Measurements from ENCODE around the gene RTTN. TPM values are rescaled to one million over a fixed set of nuclear protein-coding genes. Genes with fewer than 3 reads are reported as not detected.

RTTN gene
- total RNA-seq, 1 donor from 2014 or later: 21.0 TPM

GRCh38 chr18:70024829-70025228 lies 180.7 kb downstream of the RTTN start:
- Mint-ChIP-seq H3K36me3 (ENCODE audit: unreplicated experiment) (no peaks in the 10 kb centered on the region), H3K9me3 (ENCODE audit: unreplicated experiment) (no peaks in the 10 kb centered on the region), H3K27me3 (ENCODE audit: unreplicated experiment) (no peaks in the 10 kb centered on the region), H3K4me3 (ENCODE audit: unreplicated experiment) (no peak overlapping the region), H3K27ac (ENCODE audit: unreplicated experiment) (no peak overlapping the region), H3K4me1 (ENCODE audit: low read depth, unreplicated experiment) (no peaks in the 10 kb centered on the region)
- no peak for DNase-seq
- no peak for TF ChIP-seq CTCF (IDR thresholded peaks at IDR 0.05; ENCODE audit: partially characterized antibody, unreplicated experiment)

DNA sequence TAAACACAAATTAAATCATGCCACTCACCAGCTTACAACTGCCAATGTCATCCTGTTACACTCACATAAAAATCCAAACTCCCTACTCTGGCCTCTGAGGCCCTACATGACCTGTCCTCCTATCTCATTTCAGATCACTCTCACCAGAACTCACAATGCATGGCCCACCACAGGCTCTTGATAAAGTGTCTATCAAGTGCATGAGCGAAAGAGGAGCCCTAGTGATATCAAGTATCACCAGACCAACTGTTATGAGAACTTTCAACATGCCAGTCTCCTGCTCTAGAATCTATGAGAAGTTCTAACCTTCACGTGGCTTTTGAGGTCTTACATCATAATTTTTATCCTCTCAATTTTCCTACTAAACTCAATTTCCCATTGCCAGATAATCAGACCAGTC lies 181.4 kb downstream of the RTTN start:
- no peak overlapping the region for H3K27ac Mint-ChIP-seq (ENCODE audit: unreplicated experiment)
- no peaks in the 10 kb centered on the region for H3K4me1 Mint-ChIP-seq (ENCODE audit: low read depth, unreplicated experiment)
- H3K36me3 Mint-ChIP-seq (ENCODE audit: unreplicated experiment): no peaks in the 10 kb centered on the region
- TF ChIP-seq CTCF (IDR thresholded peaks at IDR 0.05; ENCODE audit: partially characterized antibody, unreplicated experiment): no peak
- no peaks in the 10 kb centered on the region for H3K9me3 Mint-ChIP-seq (ENCODE audit: unreplicated experiment)
- no peaks in the 10 kb centered on the region for H3K27me3 Mint-ChIP-seq (ENCODE audit: unreplicated experiment)
- H3K4me3 Mint-ChIP-seq (ENCODE audit: unreplicated experiment): no peak overlapping the region
- no peak for DNase-seq

GRCh38 chr18:70022636-70023035 lies 182.9 kb downstream of the RTTN start:
- no peak for DNase-seq
- Mint-ChIP-seq H3K27ac (ENCODE audit: unreplicated experiment) (no peak overlapping the region), H3K4me1 (ENCODE audit: low read depth, unreplicated experiment) (no peaks in the 10 kb centered on the region), H3K27me3 (ENCODE audit: unreplicated experiment) (no peaks in the 10 kb centered on the region), H3K4me3 (ENCODE audit: unreplicated experiment) (no peak overlapping the region), H3K9me3 (ENCODE audit: unreplicated experiment) (no peaks in the 10 kb centered on the region), H3K36me3 (ENCODE audit: unreplicated experiment) (no peaks in the 10 kb centered on the region)
- TF ChIP-seq CTCF (IDR thresholded peaks at IDR 0.05; ENCODE audit: partially characterized antibody, unreplicated experiment): no peak

GRCh38 chr18:70021498-70021897 lies 184.0 kb downstream of the RTTN start:
- no peaks in the 10 kb centered on the region for H3K27me3 Mint-ChIP-seq (ENCODE audit: unreplicated experiment)
- H3K4me3 Mint-ChIP-seq (ENCODE audit: unreplicated experiment): no peak overlapping the region
- H3K27ac Mint-ChIP-seq (ENCODE audit: unreplicated experiment): no peak overlapping the region
- no peak for TF ChIP-seq CTCF (IDR thresholded peaks at IDR 0.05; ENCODE audit: partially characterized antibody, unreplicated experiment)
- H3K36me3 Mint-ChIP-seq (ENCODE audit: unreplicated experiment): no peaks in the 10 kb centered on the region
- DNase-seq: no peak
- H3K4me1 Mint-ChIP-seq (ENCODE audit: low read depth, unreplicated experiment): peaks cover 7% of the 10 kb centered on the region
- no peaks in the 10 kb centered on the region for H3K9me3 Mint-ChIP-seq (ENCODE audit: unreplicated experiment)

DNA sequence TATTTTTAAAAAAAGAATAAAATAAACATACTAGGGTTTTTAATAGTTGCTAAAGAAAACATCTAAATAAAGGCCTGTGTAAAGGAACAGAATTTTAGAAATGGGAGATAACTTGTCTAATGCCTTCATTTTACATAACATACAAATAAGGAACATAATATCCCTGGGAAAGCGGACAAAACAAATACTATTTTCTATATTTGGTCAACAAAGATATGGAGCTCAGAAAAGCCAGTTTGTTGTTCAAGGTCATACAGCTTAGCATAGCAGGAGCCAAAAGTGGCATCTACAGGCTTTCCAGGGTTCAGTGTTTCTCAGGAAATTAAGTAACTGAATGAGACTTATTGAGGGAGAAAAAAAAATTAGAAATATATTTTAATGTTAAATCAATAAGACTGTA lies 184.4 kb downstream of the RTTN start:
- Mint-ChIP-seq H3K4me3 (ENCODE audit: unreplicated experiment) (no peak overlapping the region), H3K36me3 (ENCODE audit: unreplicated experiment) (no peaks in the 10 kb centered on the region), H3K9me3 (ENCODE audit: unreplicated experiment) (no peaks in the 10 kb centered on the region), H3K27ac (ENCODE audit: unreplicated experiment) (no peak overlapping the region), H3K27me3 (ENCODE audit: unreplicated experiment) (no peaks in the 10 kb centered on the region), H3K4me1 (ENCODE audit: low read depth, unreplicated experiment) (peaks cover 9% of the 10 kb centered on the region)
- no peak for DNase-seq
- no peak for TF ChIP-seq CTCF (IDR thresholded peaks at IDR 0.05; ENCODE audit: partially characterized antibody, unreplicated experiment)

All from glutamatergic neuron (in vitro differentiated cells).